Heart left ventricle (tissue), 13 donors: Measurements from ENCODE around the gene PAN3.

Experiments used
- POLR2A ChIP-seq, 2 donors: fragments of 450-650 bp; IDR thresholded peaks; one replicate each; pipeline ENCODE4 v1.6.1; 2017; ENCODE audit warnings: antibody characterized with exemption in 2 of 2, mild to moderate bottlenecking in 2 of 2, moderate library complexity in 2 of 2
- TF ChIP-seq, protein P1 (sequence below), 12 donors: fragments of 200-600 bp; sonication (generic) in 4 of 12; IDR thresholded peaks; one replicate each; pipeline versions ENCODE4 v1.5.0 to v1.8.0; 2018 to 2022; ENCODE audit warnings: antibody characterized with exemption in 12 of 12, mild to moderate bottlenecking in 5 of 12
- donor health status: ischemic (EF 13 %, LVEDD 7.1; RV severe dilation, severe dysfunction).
- donor health status: DM: no; HTN: yes; CAD: no.
- donor health status: DM: no; HTN: no; CAD: no.
- donor health status: ischemic (EF 25% LVEDD 6.9; RV normal size, moderate dysfunction).
- donor health status: ischemic (EF 25% LVEDD 5.7; RV mildly dilated, moderate dysfunction).
- donor health status: ischemic (EF 35%, LVEDD 5.7; RV mildly dilated, moderate dysfunction).
- donor health status: nonischemic (EF 11% LVEDD 7.7; RV severe dilation, severe dysfunction).
- donor health status: DM: yes; HTN: yes; CAD: no.
- donor health status: PGD.
- donor health status: ischemic (EF 29% LVEDD 5.4; RV normal size, mild dysfunction).
- donor health status: nonischemic (EF 23%, LVEDD 6.1; RV moderate dilation, normal function).

DNA sequence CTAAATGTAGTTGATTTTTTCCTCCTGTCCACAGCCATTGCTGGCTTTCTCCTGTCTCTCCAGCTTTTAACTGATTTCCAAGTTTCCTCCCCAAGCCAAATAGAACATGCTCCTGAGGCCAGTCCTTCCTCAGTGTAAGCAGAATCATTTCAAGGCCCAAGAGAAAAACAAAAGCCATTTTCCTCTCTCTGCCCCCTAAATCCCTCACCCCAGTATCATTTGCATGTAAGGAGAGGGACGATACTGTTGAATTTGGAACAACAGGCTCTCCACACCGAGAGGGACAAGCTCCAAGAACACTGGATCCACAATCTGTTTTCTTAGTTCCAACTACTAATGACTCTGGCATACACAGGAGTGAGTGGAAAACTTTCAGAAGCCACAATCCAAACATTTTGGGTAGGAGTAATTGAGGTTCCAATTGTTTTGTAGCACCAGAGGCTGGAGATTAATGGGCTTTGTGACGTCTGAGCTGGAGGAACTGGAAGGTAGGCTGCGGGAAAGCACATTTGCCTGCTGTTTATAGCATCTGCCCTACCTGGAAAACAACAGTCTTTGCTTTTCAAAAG is 199.7 kb downstream of the PAN3 start:
- TF ChIP-seq, protein P1, sequence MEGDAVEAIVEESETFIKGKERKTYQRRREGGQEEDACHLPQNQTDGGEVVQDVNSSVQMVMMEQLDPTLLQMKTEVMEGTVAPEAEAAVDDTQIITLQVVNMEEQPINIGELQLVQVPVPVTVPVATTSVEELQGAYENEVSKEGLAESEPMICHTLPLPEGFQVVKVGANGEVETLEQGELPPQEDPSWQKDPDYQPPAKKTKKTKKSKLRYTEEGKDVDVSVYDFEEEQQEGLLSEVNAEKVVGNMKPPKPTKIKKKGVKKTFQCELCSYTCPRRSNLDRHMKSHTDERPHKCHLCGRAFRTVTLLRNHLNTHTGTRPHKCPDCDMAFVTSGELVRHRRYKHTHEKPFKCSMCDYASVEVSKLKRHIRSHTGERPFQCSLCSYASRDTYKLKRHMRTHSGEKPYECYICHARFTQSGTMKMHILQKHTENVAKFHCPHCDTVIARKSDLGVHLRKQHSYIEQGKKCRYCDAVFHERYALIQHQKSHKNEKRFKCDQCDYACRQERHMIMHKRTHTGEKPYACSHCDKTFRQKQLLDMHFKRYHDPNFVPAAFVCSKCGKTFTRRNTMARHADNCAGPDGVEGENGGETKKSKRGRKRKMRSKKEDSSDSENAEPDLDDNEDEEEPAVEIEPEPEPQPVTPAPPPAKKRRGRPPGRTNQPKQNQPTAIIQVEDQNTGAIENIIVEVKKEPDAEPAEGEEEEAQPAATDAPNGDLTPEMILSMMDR (IDR thresholded peaks at IDR 0.05): no peak
- TF ChIP-seq POLR2A (IDR thresholded peaks at IDR 0.05): no peak
